WTC11 (cell line): Measurements from ENCODE around the gene KIRREL2.

Experiments used
- JUN ChIP-seq: sonication (generic); formaldehyde crosslinking; IDR thresholded peaks from 2 replicates; pipeline ENCODE4 v1.8.0; 2023; ENCODE audit warnings: mild to moderate bottlenecking, missing genetic modification reagents
- TF ChIP-seq, protein P1 (sequence below): fragments of 200-600 bp; IDR thresholded peaks from 2 replicates; pipeline ENCODE4 v1.8.0; 2022; ENCODE audit warnings: antibody characterized with exemption

DNA sequence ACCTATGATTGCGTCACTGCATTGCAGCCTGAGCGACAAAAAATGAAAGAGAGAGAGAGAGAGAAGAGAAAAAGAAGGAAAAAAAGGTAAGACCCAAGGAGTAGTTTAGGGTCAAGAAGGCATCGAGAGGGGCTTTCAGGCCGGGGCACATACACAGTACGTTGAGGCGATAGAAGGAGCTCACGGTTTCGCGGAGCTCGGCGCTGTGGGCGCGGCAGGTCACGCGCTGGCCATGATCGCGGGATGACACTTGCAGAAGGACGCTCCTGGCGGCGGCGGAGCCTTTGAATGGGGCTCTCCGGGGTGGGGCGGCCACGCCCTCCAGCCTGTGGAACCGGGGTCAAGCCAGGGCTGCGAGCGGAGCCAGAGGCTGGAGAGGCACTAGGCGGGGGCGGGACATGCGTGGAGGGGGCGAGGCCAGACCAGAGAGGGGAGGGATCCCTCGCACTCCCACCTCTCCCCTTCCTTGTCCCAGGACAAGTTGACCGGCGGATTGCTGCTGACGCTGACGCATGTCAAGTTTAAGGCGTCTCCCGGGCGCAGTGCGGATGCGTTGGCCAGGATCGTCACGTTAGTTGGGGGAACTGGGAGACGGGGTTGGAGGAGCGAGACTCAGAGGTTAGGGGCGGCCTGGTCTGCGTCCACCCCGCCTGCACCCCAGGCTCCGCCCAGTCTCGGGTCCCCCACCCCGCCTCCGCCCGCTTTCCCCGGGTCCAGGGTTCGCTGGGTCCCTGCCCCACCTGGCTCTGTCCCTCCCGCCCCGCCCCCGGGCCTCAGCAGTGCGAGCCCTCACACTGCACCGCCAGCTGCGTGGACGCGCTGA lies 11.3 kb upstream of the KIRREL2 start:
- no peak for TF ChIP-seq JUN
- TF ChIP-seq, protein P1, sequence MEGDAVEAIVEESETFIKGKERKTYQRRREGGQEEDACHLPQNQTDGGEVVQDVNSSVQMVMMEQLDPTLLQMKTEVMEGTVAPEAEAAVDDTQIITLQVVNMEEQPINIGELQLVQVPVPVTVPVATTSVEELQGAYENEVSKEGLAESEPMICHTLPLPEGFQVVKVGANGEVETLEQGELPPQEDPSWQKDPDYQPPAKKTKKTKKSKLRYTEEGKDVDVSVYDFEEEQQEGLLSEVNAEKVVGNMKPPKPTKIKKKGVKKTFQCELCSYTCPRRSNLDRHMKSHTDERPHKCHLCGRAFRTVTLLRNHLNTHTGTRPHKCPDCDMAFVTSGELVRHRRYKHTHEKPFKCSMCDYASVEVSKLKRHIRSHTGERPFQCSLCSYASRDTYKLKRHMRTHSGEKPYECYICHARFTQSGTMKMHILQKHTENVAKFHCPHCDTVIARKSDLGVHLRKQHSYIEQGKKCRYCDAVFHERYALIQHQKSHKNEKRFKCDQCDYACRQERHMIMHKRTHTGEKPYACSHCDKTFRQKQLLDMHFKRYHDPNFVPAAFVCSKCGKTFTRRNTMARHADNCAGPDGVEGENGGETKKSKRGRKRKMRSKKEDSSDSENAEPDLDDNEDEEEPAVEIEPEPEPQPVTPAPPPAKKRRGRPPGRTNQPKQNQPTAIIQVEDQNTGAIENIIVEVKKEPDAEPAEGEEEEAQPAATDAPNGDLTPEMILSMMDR, result no peak
